Measurements from ENCODE around the gene SLC6A17.

The SLC6A17 gene

DNA sequence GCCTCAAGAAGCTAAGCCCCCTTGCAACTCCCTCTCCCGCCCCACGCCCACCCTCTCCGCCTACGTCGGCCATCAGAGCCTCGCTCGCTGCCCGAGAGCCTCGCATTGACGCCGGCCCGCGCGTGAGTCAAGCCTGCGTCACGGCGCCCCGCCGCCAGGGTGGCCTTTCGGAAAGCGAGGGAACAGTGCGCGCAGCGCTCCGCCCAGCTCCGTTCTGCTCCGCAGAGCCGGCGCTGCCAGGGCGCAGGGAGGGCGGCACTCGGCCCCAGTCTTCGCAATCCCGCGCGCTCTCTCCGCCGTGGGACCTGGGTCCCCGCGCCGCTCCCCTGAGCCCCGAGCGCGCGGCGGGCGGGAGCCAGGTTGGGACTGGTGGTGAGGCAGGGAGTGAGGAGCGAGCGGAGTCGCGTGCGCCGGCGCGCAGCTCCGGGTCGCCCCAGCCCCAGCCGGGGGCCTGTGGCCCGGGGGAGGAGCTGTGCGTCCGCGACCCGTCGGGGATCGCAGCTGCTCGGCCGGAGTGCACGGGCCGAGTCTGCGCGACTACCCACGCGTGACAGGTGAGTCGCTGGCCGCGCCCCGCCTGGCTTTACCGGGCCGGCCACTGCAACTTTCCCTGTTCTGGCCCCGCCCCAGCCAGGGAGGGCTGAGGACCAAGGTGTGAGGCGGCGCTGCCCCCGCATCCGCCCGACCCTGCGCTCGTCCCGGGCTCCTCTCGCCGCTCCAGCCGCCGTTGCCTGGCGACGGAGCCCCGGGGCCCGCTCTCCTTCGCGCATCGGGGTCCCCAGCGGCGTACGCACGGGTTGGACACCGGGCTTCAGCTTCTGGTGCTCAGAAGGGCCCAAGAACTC lies at the start of gene SLC6A17:
TSS of gene SLC6A17 (plus strand) at position 165 of the 845 bp plus-strand sequence. CDS start 16,436 bp downstream, outside the sequence.
- no peak for DNase-seq

DNA sequence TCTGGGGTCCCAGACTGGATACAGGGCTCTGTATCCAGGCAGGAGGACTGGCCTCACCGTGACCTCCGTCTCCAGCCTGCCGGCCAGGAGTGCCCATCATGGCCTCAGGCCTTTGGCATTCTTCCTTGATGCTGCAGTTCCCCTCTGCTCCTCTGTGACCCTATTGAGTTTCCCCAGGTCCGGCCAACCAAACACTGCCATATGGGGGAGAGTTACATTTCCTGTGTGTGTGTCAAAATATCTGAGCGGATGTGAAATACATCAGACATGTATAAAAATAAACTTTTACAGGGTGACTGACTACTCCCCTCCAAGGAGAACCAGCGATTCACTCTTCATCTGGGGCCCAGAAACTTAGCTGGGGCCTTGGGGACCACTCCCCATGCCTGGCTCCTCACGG lies 48.2 kb upstream of the SLC6A17 start:
- DNase-seq, result no peak

DNA sequence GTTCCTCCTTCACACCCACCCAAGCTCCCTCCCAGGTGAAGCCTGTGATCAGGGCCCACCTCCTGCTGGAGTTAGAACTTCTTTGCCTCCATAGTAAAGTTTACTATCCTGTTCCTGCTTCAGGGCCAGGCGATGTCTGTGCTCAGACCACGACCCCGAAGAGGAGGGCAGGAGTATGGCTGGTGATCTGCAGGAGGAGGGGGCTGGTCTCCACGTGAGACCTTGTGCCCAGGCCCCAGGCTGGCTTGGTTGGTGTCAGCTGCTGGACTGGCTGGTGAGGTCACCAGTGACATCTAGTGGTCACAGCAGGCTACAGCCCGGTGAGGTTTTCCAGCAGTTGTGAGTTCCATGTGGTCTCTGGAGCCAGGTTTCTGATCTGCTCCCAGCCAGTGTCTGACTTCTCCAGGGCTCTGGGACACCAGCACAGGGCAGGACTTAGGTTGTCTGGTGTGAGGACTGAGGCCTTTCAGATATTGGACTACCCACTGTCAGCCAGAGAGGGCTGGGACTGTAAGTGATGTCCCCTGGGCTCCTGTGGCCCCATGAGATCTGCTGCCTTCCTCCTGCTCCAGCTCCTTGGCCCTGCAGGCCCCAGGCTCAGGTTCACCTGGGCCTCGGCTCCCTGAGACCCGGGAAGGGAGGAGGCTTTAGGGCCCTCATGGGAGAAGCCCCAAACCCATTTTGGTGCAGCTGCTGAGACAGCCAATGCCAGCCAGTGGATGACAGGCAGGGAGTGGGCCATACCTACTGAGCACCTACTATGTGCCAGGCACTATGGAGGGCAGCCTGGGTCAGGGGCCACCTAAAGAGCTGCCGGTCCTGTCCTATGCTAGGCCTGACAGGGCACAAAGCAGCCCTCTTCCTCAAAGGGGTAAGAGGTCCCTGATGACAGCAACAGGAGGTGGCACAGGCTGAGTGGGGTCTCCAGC lies 44.0 kb upstream of the SLC6A17 start:
- DNase-seq, result peak; percentile 38

DNA sequence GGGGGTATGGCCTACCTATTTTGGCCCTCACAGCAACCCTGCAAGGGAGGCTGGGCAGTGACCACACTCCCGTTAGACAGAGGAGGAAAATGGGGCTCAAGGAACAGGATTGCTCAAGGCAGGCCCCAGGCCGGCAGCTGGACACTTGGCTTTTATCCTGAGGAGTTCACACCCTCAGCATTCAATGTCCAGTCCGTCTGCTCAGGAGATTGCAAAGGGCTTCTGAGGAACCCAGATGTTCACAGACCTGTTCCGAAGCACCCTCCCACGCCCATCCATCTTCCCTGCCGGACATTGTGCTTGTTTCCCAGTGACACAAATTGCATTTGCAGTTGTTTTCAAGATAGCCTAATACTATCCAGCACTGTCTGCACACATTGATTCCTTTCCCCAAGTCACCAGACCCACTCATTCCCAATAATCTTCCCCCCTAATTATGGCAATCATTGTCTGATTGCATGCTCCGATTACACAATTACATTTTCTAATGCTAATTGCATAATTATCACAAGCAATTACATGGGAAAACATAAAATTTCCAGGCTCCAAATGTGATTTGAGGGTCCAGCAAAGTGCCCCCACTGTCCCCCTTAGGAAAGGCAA lies 42.3 kb upstream of the SLC6A17 start:
- DNase-seq, result no peak

DNA sequence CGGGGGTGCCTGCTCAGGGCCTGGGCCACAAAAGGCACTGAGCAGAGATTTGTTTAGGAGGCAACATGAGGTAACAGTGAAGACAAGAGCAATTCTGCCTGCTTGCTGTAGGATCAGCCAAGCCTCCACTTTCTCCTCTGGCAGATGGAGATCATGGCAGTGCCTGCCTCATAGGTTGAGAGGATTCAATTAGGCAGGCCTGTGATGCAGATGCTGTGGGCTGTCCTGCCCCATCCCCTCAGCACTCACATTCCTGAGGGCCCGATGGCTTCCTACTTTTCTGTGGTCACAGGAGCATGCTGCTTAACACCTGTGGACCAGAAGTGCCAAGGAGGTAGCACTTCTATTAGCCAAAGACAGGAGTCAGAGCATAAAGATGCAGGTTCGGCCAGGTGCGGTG lies 39.2 kb upstream of the SLC6A17 start:
- no peak for DNase-seq

DNA sequence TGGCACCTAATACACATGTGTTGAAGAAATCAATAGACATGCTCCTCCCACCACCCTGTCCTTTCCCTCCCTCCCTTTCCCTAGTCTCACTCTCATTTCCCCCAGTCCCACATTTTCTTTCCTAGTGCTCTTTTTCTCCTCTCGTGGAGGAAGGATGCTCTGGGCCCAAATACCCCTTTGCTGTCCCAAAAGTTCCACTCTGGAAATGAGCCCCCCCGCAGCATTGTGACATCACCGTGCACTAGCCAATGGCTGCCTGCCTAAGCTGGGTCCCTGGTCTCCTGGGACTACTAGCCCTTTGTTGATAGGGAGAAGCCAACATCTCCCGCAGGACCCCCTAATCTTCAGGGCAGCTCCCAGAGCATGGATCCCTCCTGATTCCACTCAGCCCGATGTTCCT lies 38.2 kb upstream of the SLC6A17 start, which contains the start of gene UBL4B:
TSS of gene UBL4B (plus strand) at position 301 of the 400 bp plus-strand sequence. CDS start at position 393, 92 bp downstream.
- DNase-seq, result no peak

DNA sequence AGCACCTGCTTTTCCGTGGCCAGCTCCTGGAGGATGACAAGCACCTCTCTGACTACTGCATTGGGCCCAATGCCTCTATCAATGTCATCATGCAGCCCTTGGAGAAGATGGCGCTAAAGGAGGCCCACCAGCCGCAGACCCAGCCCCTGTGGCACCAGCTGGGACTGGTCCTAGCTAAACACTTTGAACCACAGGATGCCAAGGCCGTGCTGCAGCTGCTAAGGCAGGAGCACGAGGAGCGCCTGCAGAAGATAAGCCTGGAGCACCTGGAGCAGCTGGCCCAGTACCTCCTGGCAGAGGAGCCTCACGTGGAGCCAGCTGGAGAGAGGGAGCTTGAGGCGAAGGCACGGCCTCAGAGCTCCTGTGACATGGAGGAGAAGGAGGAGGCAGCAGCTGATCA lies 37.6 kb upstream of the SLC6A17 start:
- DNase-seq, result no peak

DNA sequence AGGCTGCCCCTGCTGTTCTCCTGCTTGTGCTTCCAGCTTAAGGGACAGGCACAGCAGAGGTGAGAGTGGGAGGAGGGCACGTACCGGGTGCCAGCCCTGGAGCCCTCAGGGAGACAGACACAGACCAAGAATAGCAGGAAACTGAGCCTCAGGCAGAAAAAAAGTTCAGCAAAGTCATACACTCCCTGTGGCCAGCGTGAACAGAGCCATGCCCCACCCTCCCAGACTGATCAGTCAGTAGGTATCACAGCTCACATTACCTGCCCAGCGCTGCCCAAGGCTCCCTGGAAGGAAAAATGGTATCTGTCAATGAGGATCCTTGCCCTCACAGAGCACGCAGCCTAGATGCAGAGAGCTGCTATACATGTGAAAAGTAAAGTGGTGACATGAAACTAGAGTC lies 36.7 kb upstream of the SLC6A17 start:
- no peak for DNase-seq

DNA sequence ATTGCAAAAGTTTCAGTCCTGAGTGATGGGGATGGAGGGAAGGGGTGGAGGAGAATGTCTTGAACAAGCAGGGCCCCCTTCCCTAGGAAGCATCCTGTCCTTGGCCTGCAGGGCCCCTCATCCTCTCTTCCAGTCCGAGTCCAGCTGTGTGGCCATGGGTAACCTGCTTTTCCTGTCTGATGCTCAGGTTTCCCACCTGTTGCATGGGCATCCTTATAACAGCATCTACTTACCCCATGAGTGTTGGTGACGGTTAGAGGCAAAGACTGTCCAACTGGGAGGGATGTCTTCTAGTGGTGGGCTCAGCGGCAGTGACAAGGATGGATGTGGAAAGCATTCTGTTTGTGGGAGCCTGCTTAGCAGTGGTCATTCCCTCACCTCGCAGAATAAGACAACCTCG lies 36.1 kb upstream of the SLC6A17 start:
- no peak for DNase-seq

DNA sequence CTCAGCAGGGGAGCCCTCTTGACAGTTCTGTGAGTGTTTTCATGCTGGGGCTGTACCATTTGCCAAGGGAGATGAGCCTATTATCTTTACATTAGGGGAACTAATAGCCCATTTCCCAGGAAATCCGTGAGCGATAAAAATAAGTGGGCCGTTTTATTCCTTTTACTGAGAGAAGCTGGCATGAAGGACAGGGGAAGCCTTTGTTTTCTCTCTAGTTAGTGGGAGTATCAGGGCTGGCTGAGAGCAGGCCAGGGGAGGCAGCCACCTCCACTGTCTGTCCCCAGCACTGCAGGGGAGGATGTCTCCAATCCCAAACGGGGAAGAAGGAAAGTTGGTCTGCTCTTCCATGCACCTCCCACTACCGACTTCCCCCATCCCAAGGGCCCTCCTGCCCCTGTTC lies 35.5 kb upstream of the SLC6A17 start:
- DNase-seq, result no peak

DNA sequence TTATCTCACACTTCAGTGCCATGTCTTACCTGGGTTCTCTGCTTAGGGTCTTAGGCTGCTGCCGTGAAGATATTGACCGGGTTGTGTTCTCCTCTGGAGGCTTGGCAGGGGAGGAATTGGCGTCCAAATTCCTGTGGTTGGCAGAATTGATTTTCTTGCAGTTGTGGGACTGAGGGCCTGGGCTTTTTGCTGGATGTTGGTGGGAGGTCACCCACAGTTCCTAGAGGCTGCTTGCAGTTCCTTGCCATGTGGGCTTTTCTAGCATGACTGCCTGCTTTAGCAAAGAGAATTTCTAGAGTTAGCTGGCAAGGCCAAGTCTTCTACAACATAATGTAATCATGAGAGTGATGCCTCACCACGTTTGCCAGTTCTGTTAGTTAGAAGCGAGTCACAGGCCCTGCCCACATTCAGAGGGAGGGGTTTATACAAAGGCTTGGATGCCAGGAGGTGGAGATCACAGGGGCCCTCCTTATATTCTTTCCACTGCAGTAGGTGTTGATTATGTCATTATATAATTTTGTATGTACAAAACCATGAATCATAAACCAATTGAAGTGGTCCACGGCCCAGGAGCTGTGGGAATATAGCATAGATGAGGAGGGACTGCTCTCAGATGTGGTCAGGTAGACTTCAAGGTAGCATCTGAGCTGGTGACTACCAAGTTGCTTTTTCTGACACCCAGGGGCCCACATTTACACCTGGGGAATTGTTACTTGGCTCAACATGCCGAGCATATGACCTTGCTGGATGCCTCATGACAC lies 31.5 kb upstream of the SLC6A17 start:
- no peak for DNase-seq

DNA sequence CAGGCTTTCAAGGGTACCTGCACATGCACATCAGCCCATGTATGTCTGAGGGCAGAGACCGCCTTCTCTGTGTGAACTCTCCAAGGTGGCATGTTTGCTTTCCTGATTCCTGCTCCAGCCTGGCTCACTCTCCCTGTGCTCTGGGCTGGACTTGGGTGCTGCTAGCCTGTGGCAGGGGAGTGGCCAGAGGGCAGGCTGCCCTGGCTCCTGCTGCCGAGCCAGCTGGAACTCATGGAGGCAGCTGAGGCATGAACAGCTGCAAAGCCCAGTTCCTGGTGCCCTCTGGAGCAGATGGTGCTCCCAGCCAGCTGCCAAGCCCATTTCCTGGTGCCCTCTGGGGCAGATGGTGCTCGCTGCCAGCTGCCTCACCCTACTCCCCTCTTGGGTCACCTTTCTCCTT lies 30.5 kb upstream of the SLC6A17 start:
- DNase-seq, result no peak

DNA sequence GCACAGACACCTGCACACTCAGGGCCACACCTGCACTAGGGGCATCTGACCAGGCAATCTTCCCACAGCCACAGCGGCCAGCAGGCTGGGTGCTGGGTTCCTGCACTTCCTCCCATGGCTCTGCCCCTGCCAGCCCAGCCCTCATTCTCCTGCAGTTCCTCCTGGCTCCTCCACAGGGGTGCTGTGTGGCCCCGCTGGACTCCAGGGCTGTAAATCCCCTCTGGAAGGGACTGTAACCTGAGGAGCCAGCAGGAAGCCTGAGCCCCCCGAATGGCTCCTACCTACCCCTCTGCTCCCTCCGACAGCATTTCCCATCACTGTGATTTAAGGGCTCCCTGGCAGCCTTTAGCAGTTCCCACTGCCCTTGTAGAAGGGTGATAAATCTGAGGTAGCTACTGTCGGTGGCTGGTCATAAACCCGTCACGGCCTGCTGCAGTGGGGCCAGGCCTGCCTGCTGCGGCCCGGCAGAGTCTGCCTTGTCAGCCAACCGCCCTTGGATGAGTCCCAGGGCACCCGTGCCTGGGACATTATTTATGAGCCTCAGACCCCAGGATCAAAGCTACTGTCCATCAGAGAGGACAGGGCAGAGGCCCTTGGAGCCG lies 29.2 kb upstream of the SLC6A17 start:
- DNase-seq, result no peak

DNA sequence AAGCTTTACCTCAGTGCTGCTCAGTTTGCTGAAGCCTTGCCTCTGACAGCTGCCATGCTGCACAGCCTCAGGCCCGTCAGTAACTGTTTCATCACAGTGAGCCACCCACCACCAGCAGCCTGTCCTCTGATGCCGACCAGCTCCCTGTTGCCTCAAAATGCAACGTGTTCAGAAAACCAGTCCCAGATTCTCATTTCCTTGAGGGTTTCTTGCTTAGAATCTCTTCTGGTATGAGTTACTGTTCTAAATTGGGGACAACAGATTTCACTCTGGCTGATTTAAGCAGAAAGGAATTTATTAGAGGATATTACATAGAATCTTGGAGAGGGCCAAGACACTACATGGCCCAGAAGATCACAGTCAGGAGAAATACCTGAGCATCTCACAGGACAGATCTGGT lies 27.1 kb upstream of the SLC6A17 start:
- DNase-seq, result no peak

DNA sequence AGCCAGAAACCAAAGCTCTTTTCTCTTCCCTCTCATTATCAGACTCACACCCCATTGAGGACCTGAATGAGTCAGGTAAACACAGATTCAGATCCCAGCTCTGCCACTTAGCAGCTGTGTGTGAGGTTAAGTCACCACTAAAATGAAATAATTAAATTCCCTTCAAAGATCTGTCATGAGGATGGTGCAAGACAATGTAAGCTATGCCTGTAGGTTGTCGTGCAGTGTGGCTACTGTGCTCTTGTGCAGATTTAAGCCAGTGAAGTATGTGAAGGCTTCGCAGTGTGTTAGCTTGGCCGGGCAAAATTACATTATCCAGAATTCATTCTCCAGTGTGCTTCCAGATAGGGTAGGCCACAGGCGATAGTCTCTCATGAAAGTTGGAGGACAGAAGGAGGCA lies 24.5 kb upstream of the SLC6A17 start:
- DNase-seq, result no peak

DNA sequence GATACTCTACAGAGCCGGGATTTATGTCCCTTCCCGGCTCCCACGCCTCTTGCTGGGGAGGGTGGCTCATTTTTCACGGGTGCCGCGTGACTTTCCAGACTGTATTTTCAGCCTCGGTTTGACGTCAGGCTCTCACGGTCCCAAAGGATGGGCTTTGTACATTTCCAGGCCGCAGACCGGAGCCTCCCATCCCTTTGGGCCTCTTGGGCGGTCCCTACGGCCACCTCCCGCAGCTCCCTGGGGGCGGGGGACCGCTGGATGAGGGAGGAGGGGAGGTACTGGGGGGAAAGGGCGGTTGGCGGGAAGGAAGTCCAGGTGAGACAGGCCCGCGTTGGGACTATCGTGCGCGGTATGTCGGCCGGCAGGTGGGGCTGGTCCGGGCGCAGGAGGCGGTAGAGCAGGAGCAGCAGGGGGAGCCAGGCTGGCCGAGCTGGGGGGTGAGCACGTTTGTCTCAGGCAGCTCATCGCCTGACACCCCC lies 20.1 kb upstream of the SLC6A17 start:
- no peak for DNase-seq

DNA sequence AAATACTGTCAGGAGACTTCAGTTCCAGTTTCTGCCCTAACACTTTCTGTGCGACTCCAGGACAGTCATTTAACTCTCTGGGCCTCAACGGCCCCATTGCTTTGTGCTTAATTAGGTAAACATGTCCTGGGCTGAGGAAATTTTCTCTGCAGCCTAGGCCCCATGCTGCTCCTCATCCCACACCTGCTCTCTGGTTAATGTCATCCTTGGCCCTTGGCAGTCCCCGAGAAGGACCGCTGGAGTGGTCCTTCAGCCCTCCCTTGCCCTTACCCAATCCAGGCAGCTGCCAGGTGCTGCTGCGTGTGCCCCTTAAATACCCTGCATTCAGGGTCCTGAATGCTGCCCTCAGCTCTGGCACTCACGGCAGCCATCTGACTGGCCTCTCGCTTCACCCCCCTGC lies 19.3 kb upstream of the SLC6A17 start:
- no peak for DNase-seq

DNA sequence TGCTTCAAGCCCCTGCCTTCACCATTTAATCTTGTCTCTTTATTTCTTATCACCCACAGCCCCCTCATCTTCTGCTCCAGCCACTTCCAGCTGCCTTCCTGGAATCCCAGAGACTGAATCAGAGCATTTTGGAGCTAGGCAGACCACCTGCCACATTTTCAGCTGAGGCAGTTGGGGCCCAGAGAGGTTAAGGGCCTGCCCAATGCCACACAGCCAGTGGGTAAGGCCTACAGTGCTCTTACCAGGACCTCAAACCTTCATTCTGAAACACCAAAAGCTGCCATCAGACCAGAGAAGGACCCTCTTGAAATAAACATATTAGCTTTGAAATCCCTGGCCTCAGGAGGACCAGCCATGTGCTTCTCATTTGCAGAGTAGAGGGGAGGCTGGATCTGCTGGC lies 17.6 kb upstream of the SLC6A17 start:
- DNase-seq, result no peak

DNA sequence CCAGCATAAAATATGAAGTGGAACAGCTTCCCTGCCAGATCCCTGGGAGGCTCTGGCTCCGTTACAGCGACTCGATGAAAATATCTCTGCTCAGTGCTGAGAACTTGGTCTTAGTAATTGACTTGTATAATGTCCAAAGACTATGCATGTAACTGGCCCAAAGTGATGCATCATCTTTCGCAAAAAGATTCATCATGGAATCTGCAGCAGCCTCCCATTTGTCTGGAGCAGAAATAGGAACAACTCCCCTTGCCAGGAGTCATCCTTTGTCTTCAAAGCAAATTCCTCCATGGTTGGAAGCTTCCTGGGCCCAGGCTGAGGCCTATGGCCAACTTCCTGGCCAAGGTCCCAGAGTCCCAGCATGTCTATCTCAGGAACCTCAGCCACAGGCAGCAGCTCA lies 16.9 kb upstream of the SLC6A17 start:
- DNase-seq, result no peak

DNA sequence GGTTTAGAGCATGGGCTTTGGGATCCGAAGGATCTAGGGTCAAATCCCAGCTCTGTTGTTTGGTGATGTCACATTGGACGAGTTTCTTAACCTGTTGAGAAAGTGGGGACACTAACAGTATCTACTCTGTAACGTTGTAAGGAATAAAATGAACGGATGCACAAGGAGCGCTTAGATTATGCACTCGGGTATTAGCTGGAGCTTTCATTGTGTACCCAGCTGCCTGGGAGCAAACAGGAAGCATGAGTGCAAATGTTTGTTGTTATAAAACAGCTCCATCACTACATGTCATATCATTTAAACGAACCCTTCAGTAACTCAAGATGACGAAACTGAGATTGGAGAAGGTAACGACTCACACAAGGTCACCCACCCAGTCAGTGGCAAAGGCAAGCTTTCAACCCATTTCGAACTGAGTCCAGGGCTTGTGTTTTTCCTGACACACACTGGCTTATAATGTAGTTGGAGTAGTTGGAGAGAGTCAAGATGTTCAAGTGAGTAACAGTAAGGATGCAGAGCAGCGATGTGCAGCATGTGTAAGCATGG lies 16.2 kb upstream of the SLC6A17 start:
- DNase-seq, result peak; percentile 53

DNA sequence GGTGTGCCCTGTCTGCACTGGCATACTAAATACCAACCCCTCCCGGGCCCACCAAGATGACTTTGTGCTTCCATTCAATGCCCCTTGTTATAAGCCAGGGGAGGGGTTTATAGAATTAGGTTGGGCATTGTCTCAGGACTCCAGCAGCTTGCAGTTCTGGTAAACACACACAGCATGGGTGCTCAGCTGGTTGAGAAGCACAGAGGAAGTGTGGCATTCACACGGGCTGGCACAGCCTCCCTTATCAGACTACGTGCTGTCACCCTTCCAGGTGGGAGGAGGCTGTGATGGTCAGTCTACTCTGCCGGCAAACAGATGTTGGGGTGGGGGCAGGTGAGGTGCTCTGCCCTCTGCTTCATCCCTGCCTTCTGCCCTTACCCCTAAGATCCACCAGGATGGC lies 15.0 kb upstream of the SLC6A17 start:
- DNase-seq, result peak; percentile 69

DNA sequence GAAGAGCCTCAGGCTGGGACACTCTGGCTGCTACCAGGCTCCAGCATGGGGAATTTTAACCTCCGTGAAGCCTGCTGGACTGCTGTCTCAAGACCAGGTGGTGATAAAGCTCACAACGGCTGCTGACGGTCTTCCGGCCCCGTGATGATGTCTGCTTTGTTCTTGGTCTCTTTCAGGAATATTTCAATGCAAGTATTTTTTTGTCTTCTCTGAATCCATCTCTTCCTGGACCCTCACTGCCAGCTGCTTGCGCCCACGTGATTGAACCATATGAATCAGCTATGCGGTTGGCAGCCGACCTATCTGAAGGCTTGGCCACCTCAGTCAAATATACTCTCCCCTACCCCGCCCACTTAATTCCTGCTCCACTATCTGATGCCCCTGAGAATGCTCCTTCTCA lies 14.6 kb upstream of the SLC6A17 start:
- no peak for DNase-seq
